ENCODE data around the gene STAT1.
A peak's percentile ranks its signal among the peaks of the same experiment; 100 is the strongest.
"Not testable (repeated sequence)": the region's sequence is repeated elsewhere in the genome, so short reads cannot be mapped to it uniquely, and the experiment has no call there.

Gene STAT1

GRCh38 chr2:190980630-190981209 is 33.3 kb downstream of the STAT1 start:
- no peak for ATAC-seq

- ATAC-seq, result no peak
These were observed 33.9 kb downstream of the STAT1 start for GRCh38 chr2:190979906-190980629.

DNA sequence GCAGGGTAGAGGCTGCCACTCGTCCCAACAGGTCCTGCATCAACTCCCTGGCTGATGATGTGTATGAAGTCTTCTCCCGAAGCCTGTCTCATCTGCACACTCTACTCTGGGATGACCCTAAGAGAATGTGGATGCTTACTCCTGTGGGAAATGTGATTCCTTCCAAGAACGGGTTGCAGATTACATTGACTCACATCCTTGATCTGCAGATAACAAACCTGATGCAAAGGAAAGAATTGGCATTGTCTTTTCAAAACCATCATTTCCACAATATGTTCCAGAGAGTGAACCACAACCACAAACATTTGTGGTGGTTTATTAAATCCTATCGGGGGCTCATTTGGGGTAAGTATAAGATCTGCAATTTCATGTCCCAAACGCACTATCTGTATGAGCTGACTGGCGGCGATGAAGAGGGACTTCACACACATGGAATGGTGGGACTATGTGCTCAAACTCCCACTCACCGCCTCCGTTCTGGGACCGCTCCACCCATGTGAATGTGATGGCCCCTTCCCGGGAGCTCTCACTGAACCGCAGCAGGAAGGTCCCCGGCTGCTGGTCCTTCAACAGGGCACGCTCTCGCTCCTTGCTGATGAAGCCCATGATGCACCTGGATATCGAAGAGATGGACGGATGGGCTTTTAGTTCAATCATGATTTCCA is 35.5 kb downstream of the STAT1 start:
- no peak for ATAC-seq

- ATAC-seq, result no peak
These were observed 36.5 kb downstream of the STAT1 start for GRCh38 chr2:190977505-190977904.

GRCh38 chr2:190976521-190976920 is 37.5 kb downstream of the STAT1 start:
- no peak for ATAC-seq

DNA sequence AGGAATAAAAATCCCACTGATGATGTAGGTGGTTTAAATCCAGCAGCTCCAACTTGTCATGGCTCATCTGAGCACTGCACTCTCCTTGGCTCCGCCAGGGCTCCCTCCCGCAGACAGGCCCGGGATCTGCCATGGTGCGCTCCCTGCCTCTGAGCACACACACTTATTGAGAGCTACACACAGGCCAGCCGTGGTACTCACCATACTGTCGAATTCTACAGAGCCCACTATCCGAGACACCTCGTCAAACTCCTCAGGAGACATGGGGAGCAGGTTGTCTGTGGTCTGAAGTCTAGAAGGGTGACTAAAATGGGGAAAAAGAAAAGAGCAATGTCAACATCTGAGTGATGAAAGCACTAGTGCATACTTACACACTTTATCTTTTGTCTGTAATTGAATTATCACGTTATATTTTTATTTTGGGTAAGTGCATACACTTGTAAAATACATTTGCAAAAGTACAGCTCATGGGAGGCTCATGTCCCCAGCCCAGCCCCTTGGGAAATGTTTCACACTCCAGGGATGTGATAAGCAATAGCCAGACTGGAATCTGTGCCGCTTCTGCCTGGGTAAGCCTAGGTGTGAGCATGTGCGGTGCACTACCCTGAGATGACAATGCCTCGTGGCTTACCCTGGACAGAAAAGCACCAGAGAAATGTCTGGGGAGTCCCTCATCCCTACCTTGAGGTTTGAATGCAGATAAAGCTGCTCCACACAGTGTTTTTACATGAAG is 39.2 kb downstream of the STAT1 start:
- no peak for ATAC-seq

- ATAC-seq, result no peak
These were observed 40.0 kb downstream of the STAT1 start for GRCh38 chr2:190973726-190974628.

DNA sequence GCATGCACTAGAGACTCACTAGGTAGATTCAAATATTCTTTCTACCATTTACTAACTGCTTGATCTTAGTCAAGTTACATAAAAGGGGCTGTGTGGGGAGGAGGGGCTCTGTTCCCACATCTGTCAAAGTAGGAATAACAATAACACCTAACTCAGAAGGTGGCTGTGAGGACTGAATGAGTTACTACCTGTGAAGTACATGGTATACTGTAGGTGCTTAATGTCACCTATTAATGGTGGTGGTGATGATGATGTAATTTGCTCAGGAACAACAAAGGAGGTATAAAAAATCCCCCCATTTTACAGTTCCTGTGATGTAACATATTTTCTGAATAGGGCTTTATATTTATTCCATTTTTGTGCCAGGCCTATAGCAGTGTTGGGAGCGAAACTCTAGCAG is 40.7 kb downstream of the STAT1 start:
- ATAC-seq, result no peak

GRCh38 chr2:190972846-190973245 is 41.1 kb downstream of the STAT1 start:
- no peak for ATAC-seq

GRCh38 chr2:190972213-190972612 is 41.8 kb downstream of the STAT1 start:
- no peak for ATAC-seq

DNA sequence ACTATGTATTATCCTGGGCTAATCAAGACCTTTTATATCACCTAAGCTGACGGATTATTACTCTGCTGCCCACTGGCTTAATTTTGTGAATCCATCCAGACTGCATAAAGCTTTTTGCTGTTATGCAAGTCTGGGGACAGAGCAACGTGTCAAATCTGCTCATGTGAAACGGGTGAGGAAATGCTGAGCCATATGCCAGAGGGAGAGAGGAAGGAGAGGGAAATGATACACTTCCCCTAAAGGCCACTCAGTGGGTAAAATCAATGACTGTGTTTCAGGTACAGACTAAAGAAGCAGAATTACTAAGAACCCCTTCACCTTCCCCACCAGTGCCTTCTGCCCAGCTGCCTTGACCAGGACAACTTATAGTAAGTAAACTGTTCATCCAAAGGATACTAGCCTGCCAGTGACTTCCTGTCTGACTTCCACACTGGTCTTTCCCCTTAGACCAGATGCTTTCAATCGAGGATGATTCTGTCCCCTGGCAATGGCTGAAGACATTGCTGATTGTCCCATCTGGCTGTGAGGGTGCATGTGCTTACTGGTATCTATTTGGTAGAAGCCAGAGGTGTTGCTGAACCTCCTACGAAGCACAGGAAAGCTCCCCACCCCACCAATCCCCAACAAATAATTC is 43.0 kb downstream of the STAT1 start:
- ATAC-seq, result no peak

DNA sequence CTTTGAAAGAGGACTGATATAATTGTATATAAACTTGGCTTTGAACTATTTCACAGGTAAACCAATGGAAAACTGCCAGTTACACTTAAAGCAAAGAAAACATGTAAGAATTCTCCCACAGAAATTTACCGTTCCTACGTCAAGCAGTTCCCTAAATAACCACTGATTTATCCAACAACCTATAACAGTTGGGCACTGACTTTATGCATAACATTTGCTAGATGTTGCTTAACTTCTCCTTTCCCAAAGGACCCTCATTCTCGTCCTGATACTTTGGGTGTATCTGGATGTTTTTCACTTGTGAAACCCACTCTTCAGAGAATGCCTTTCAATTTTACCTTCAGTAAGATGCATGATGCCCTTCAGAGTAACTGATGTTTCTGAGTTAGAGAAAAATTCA is 43.8 kb downstream of the STAT1 start:
- no peak for ATAC-seq

GRCh38 chr2:190968522-190968921 is 45.4 kb downstream of the STAT1 start:
- ATAC-seq, result no peak

DNA sequence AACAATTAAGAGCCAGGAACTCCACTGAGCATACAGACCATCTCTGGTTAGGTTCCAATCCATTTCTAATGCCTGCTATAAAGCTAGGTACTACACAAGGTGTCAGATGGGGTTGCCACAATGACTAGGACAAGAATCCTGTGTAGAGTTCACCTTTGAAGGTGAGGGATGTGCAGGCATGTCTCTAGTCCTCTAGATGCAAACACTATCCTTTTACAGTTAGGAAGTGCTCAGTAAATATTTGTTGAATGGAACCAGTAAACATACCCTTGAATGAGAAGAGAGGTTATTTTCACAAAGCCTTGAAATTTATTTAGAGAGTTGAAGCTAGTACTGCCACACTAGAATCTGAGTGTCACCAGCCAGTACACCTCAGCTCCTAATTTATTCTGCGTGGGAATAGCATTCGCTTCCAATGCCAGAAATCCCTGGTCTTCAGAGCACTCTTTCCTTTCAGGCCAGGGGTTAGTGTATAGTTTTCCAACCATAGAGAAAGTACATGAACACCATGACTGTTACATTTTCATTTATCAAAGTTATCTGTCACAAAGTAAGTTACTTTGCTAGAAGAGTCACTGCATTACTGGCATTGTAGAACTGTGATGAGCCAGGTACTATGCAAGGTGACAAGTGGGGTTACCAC is 48.3 kb downstream of the STAT1 start:
- no peak for ATAC-seq

DNA sequence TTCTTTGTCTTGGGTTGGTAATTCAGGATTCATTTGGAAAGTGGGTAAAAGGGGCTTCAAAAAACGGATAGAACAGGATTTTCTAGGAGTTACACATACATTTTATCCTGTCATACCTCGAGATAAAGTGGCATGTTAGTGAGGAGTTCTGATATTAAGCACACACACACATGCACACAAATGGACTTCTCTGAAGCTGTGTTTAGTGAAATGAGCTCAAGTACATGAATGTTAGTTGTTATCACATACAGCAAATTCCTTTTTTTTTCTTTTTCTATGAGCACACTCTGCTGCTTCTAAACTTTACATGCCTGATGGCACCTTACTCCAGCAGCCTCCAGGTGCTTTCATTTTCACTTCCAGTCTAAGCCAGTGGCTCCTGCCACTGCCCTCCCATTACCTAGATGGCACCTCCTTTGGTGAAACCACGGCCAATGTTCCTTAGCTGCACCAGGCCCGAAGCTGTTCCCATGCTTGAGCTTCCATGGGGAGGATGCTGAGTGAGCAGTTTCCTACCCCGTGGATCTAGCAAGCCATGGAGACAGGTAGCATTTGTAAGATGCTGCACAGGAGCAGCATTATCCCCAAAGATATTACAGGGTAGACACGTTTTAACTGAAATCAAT is 49.7 kb downstream of the STAT1 start:
- peak; percentile 33 to 36 for ATAC-seq

DNA sequence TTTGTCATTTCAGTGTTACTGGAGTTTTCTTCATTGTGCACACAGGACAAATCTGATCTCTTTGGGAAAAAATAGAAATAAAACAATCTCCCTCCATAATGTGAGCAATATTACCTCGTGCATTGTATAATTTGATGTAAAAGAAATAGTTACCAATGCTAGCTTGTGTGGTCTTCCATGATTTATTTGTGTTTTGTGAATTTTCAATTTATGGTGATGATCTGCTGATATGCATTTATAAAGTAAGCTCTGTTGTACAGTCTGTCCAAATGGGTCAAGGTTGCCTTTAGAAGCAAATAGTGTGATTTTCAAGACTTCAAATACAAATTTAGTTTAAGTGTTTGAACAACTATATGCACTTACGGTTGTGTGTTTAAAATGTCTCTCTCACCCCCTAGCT is 50.9 kb downstream of the STAT1 start:
- ATAC-seq, result no peak

- peak; percentile 3 to 11 for ATAC-seq
These were observed 52.0 kb downstream of the STAT1 start for GRCh38 chr2:190961918-190962487.

- ATAC-seq, result not testable (repeated sequence)
These were observed 52.9 kb downstream of the STAT1 start for GRCh38 chr2:190961117-190961516.

DNA sequence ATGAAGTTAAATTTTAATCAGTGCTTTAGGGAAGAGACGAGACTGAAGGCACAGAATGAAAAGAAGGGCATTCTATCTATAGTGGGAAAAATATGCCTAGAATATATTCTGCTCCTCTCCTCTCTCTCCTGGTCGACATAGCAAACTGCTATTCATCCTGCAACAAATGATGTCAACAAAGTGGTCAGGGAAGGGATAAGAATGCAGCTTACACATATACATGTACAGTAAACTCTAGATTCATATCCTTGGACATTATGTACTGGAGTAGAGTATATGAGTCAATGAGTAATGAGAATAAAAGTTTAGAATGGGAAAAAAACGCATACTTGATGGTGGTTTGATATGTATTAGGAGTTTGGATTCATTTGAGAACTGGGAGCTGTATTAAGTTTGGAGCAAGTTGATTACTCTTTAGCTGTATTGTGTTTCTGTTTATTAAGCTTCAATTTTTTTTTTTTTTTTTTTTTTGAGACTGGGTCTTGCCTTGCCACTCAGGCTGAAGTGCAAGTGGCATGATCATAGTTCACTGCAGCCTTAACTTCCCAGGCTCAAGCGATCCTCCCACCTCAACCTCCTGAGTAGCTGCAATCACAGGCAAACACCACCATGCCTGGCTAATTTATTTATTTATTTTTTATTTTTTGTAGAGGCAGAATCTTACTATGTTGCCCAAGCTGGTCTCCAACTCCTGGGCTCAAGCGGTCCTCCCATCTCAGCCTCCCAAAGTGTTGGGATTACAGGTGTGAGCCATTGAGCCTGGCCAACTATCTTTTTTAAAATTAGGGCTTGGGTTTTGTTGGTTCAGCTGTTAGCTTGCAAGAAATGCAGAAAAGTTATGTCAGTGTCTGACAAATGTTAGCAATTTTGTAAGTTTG is 53.8 kb downstream of the STAT1 start:
- no peak for ATAC-seq

Measured in activated CD4-positive, CD25-positive, alpha-beta regulatory T cell treated with anti-CD3 and anti-CD28 coated beads, Interleukin-2, amount 50 U/mL, for 24 hours (primary cell).